ENCODE results near the gene KRT37. TPM values are rescaled to one million over a fixed set of nuclear protein-coding genes. Genes with fewer than 3 reads are reported as not detected.

KRT37 gene

DNA sequence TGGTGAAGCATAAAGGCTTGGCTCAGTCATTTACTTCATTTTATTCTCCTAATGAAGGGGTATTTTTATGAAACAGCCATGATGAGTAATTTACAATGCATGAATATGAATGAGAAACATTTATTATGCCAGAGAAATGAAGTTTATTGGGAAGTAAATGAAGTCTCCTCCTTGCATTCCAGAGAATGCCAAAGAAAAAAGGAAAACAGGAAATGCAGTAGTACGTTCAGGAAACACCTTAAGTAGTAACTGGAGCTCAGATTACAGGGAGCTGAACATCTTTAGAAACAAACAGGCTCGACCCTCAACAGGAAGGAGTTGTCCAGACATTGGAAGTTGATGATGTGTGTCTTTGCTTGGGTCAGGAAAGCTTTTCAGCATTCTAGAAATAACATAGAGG, 46.8 kb downstream of the KRT37 start:
- Histone ChIP-seq H4K8ac (ENCODE audit: low read depth, low read length) (no peak overlapping the region), H3K36me3 (ENCODE audit: control insufficient read depth, insufficient read depth, low read length) (no peaks in the 10 kb centered on the region), H2BK120ac (ENCODE audit: low read depth, low read length) (no peak overlapping the region), H2BK5ac (ENCODE audit: low read length) (no peak overlapping the region), H3K4me1 (ENCODE audit: control insufficient read depth, low read depth, low read length) (no peaks in the 10 kb centered on the region), H3K79me1 (ENCODE audit: low read length) (no peaks in the 10 kb centered on the region), H3K23ac (ENCODE audit: low read length) (no peak overlapping the region), H3K4ac (ENCODE audit: low read depth, low read length) (no peak overlapping the region), H3K27me3 (ENCODE audit: insufficient read depth, low read length, poor library complexity) (no peaks in the 10 kb centered on the region), H3K9ac (ENCODE audit: low read length) (no peak overlapping the region), H4K5ac (ENCODE audit: low read length) (no peak overlapping the region), H3K4me2 (ENCODE audit: low read length) (no peak overlapping the region), H3K4me3 (ENCODE audit: low read length) (no peak overlapping the region), H3K27ac (ENCODE audit: low read depth, low read length) (no peak overlapping the region), H3K79me2 (ENCODE audit: control insufficient read depth, insufficient read depth, low read length) (no peaks in the 10 kb centered on the region), H2BK15ac (replicated peaks; ENCODE audit: low read depth) (no peak overlapping the region), H3K18ac (ENCODE audit: low read length) (no peak overlapping the region), H3K56ac (ENCODE audit: low read length) (no peak overlapping the region), H2AK5ac (ENCODE audit: low read length) (no peak overlapping the region)
- WGBS (ENCODE audit: extremely low coverage, insufficient coverage, low lambda C conversion rate) = no CpG with 5 or more reads among the region's 2 CpGs
- no peak for DNase-seq

Small RNA genes within 50 kb of the gene (small RNA-seq; reads per million reads assigned to genes)
- not detected for gene RNU2-32P (ENCODE audit: insufficient read depth)

Data from mesendoderm (in vitro differentiated cells).